Measurements from ENCODE around the gene RPTOR. TPM values are rescaled to one million over a fixed set of nuclear protein-coding genes. Genes with fewer than 3 reads are reported as not detected.

The RPTOR gene
- total RNA-seq, 1 experiment from 2014 or later: 46.2 TPM

DNA sequence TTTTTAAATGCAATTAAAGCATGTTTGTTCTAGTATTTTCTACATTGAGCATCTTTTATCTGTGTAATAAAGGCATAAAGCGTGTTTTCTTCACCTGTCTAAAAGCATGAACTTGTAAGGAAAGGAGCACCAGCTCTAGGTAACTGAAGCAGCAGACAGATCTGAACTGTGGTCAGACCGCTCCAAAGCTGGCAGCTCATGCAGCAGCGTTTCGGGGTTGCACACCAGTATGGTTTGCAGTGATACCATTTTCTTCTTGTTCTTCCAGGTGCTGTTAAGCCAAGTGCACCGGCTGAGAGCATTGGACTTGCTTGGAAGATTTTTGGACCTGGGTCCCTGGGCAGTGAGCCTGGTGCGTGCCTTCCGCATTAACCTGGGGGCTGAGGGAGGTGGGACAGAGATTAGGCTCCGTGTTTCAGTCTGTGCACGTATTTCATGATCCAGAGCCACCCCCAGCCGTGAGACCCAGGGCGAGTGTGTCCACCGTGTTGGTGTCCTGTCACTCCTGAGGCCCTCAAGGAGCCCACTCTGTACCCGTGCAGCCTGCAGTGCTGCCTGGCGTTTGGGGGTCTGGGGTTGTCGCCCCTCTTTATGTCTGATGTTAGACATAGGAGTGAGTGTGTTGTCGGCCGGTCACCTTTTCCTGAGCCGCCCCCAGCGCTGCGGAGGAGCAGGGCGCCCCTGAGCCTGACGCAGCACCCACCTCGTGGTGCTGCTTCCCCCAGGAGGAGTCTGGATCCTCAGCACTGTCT, 310.7 kb downstream of the RPTOR start:
- ATAC-seq: no peak
- no peaks in the 10 kb centered on the region for H3K79me2 ChIP-seq (ENCODE audit: low read length)
- intact Hi-C loops (cut with micrococcal nuclease): no loop called here
- peaks cover 45% of the 10 kb centered on the region for H3K4me1 ChIP-seq (ENCODE audit: insufficient read depth, low read length)
- DNase-seq: no peak
- no peaks in the 10 kb centered on the region for H3F3A ChIP-seq (ENCODE audit: low read length, unreplicated experiment)
- no peaks in the 10 kb centered on the region for H3K27me3 ChIP-seq (ENCODE audit: low read length)
- H2AFZ ChIP-seq (ENCODE audit: low read length): no peak overlapping the region
- TF ChIP-seq EZH2 (IDR thresholded peaks at IDR 0.05; ENCODE audit: low read length, unreplicated experiment) (no peak), EZH2phosphoT487 (IDR thresholded peaks at IDR 0.05; ENCODE audit: borderline replicate concordance, low read length) (no peak)
- TF ChIP-seq, protein P1, sequence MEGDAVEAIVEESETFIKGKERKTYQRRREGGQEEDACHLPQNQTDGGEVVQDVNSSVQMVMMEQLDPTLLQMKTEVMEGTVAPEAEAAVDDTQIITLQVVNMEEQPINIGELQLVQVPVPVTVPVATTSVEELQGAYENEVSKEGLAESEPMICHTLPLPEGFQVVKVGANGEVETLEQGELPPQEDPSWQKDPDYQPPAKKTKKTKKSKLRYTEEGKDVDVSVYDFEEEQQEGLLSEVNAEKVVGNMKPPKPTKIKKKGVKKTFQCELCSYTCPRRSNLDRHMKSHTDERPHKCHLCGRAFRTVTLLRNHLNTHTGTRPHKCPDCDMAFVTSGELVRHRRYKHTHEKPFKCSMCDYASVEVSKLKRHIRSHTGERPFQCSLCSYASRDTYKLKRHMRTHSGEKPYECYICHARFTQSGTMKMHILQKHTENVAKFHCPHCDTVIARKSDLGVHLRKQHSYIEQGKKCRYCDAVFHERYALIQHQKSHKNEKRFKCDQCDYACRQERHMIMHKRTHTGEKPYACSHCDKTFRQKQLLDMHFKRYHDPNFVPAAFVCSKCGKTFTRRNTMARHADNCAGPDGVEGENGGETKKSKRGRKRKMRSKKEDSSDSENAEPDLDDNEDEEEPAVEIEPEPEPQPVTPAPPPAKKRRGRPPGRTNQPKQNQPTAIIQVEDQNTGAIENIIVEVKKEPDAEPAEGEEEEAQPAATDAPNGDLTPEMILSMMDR (conservative IDR thresholded peaks at IDR 0.05; ENCODE audit: low read depth, low read length): no peak
- H3K9me3 ChIP-seq (ENCODE audit: low read length): no peaks in the 10 kb centered on the region
- ChIA-PET POLR2A (ENCODE audit: unreplicated experiment) (no interaction called here), CTCF (no interaction called here)
- H3K9ac ChIP-seq (ENCODE audit: low read length): peak overlapping the region; percentile 95
- no peaks in the 10 kb centered on the region for H4K20me1 ChIP-seq (ENCODE audit: low read length)
- peak overlapping the region; percentile 100 for H3K27ac ChIP-seq (ENCODE audit: low read length)
- no TSS peak for BruUV-seq (replicated peaks)
- no peaks in the 10 kb centered on the region for H3K9me2 ChIP-seq (replicated peaks; ENCODE audit: low read length)
- H3K36me3 ChIP-seq (ENCODE audit: low read depth, low read length): 0 out of 2 replicates have a peak, but pooled peaks cover 2% of the 10 kb centered on the region
- no peak overlapping the region for H3K4me3 ChIP-seq (ENCODE audit: low read length)
- H3K4me2 ChIP-seq (ENCODE audit: low read length): peak overlapping the region; percentile 67

DNA sequence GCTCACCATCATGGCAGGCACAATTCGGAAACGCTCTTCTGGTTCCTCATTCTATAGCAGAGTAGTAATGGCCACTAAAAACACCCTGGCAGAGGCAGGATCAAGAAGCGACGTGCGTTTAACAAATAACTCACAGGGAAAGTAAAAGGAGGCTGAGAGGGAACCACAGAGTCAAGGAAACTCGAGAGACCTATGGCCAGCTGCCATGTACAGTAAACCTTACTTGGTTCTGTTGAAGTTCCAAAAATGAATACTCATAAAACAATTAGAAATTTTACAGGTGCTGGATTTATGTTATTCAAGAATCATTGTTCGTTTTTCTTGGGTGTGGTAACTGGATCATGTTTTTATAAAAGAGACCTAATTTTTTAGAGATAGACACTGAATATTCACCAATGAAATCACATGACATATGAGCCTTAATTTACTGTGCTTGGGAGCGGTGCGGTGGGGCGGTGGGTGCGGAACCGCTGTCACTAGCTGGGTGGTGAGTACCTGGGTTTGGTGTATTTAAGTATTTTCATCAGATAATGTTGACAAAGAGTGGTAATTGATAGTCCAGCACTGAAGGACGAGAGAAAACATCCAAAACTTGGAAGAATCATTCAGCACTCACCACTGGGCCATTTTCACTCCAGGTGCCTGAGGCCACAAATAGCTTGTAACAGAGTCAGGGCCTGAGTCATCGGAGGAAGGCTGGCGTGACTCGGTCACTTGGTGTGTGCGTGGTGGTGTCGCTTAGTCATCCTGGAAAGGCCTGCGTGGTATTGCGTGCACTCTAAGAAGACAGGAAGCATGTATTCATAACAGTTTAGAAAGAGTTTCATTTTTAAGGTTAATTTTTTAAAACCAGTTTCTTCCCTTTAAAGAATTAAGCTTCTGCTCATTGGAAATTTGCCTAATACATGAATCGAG, 311.6 kb downstream of the RPTOR start:
- Histone ChIP-seq H3K9me2 (replicated peaks; ENCODE audit: low read length) (no peaks in the 10 kb centered on the region), H4K20me1 (ENCODE audit: low read length) (no peaks in the 10 kb centered on the region), H3K27me3 (ENCODE audit: low read length) (no peaks in the 10 kb centered on the region), H3F3A (ENCODE audit: low read length, unreplicated experiment) (no peaks in the 10 kb centered on the region), H3K4me3 (ENCODE audit: low read length) (peak overlapping the region; percentile 35), H3K9ac (ENCODE audit: low read length) (peak overlapping the region; percentile 95), H3K36me3 (ENCODE audit: low read depth, low read length) (0 out of 2 replicates have a peak, but pooled peaks cover 2% of the 10 kb centered on the region), H3K4me1 (ENCODE audit: insufficient read depth, low read length) (peaks cover 45% of the 10 kb centered on the region), H2AFZ (ENCODE audit: low read length) (0 out of 2 replicates have a peak overlapping the region, but pooled peaks have one; percentile 16), H3K4me2 (ENCODE audit: low read length) (peak overlapping the region; percentile 78), H3K9me3 (ENCODE audit: low read length) (no peaks in the 10 kb centered on the region), H3K27ac (ENCODE audit: low read length) (peak overlapping the region; percentile 100), H3K79me2 (ENCODE audit: low read length) (no peaks in the 10 kb centered on the region)
- ChIA-PET POLR2A (ENCODE audit: unreplicated experiment) (interaction anchor here (0.6 to 0.7 kb wide), 2 partner anchors 241 to 261 kb away, joined by 3 read pairs; no protein-coding TSS in a partner anchor), CTCF (interaction anchor here (0.6 kb wide), 1 partner anchor 1781 kb away, joined by 6 read pairs; the partner anchor contains the start of gene ENGASE)
- peak; percentile 93 for ATAC-seq
- DNase-seq: peak; percentile 98
- BruUV-seq (replicated peaks): TSS peak; percentile 92
- TF ChIP-seq, protein P1 (conservative IDR thresholded peaks at IDR 0.05; ENCODE audit: low read depth, low read length): no peak
- intact Hi-C loops (cut with micrococcal nuclease): loop anchor here (1.0 to 2.0 kb wide), 3 partner anchors 23 to 67 kb away; no protein-coding TSS in a partner anchor
